SKM-1 (cell line): ENCODE data around the gene GATA1.
A peak's percentile ranks its signal among the peaks of the same experiment; 100 is the strongest.
"Not testable (repeated sequence)": the region's sequence is repeated elsewhere in the genome, so short reads cannot be mapped to it uniquely, and the experiment has no call there.

Source experiments
- DNase-seq: peaks from one replicate; lab custom pipeline; 2025; ENCODE audit not compliant: unreplicated experiment; lab: John Stamatoyannopoulos, UW

Gene GATA1

DNA sequence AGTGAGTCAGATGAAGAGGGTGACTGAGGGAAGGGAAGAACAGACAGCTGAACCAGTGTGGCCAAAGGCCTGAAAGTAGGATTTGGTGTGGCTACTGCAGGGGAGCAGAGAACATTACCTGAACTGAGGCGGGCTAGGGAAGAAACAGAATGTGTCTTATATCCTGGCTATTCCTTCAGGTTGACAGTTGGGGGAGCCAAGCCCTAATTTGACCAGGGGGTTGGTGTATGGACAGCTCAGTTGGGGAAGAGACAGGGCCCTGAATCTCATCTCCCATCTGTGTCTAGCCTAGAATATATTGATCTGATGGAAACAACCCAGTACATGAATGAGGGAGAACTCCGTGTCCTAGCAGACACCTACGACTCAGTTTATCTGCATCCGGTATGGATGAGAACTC, 19.7 kb downstream of the GATA1 start:
- DNase-seq = no peak

DNA sequence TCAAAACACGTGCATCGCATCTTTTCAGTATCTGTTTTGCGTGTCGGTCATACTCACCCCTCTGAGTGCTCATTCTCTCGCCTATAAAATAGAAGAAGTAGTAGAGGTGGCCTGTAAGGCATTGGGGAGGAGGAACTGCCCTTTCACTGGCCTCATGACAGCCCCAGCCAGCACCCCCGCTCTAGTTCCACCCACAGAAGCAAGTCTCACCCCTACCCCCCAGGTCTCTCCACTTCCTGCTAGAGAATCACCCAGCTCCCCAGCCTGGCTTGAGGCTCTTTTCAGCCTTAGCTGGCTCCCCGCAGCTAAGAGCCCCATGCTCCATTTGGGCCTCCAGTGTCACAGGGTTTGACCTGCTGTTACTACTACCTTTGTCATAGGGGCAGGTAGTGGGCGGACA, 27.3 kb downstream of the GATA1 start:
- DNase-seq = peak; percentile 28

DNA sequence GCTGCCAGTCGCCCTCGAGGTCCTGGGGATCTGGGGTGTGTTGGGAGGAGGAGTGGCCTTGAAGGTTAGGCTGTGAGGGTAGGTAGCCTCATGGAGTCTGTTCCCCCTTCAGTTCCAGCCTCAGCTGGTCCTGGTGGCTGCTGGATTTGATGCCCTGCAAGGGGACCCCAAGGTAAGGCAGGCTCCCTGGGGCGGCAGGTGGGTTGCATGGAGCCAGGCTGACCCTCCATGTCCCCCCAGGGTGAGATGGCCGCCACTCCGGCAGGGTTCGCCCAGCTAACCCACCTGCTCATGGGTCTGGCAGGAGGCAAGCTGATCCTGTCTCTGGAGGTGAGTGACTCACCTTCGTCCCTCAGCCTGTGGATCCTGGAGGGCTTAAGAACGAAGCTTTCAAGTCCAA, 28.3 kb downstream of the GATA1 start:
- no peak for DNase-seq

DNA sequence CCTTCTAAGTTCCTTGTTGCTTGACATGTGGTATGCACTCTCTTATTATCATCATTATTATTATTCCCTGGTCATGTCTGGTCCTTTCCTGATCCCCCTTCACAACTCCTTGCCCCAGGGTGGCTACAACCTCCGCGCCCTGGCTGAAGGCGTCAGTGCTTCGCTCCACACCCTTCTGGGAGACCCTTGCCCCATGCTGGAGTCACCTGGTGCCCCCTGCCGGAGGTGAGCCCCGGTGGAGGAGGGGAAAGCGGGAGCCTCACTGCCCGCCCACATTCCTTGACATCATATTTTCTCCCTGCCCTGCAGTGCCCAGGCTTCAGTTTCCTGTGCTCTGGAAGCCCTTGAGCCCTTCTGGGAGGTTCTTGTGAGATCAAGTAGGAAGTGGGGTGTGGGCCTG, 28.9 kb downstream of the GATA1 start:
- DNase-seq = no peak

DNA sequence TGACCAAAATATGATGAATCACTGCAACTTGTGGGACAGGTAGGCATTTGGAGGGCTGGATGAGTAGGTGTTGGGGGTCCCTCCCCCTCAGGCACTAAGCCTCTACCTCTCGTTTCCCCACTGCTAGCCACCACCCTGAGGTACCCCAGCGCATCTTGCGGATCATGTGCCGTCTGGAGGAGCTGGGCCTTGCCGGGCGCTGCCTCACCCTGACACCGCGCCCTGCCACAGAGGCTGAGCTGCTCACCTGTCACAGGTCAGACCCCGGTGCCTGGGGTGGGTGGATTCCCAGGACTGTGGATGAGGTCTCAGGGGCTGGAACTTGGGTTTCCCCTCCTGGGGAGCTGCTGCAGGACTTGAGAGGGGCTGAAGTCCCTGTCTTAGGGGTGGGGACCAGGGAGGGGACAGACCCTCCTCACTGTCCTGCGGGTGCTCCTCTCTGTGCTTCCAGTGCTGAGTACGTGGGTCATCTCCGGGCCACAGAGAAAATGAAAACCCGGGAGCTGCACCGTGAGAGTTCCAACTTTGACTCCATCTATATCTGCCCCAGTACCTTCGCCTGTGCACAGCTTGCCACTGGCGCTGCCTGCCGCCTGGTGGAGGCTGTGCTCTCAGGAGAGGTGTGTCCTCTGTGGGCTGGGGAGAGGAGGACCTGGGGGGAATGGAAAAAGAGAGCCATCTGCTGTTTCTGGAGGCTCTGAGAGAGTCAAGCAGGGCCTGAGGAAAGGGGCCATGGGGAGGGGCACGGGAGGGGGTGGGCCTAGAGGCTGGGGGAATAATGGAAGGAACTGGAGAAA, 29.8 kb downstream of the GATA1 start:
- no peak for DNase-seq

DNA sequence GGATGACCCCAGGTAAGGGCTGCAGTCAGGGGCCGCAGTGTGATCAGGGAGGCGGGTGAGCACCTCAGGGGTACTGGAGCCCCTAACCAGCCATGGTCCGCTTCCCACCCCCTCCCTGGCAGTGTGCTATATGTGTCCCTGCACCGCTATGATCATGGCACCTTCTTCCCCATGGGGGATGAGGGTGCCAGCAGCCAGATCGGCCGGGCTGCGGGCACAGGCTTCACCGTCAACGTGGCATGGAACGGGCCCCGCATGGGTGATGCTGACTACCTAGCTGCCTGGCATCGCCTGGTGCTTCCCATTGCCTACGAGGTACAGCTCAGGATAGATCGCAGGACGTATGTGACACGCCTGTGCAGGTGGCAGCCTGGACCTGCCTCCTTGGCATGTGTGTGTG, 31.7 kb downstream of the GATA1 start:
- DNase-seq = no peak

DNA sequence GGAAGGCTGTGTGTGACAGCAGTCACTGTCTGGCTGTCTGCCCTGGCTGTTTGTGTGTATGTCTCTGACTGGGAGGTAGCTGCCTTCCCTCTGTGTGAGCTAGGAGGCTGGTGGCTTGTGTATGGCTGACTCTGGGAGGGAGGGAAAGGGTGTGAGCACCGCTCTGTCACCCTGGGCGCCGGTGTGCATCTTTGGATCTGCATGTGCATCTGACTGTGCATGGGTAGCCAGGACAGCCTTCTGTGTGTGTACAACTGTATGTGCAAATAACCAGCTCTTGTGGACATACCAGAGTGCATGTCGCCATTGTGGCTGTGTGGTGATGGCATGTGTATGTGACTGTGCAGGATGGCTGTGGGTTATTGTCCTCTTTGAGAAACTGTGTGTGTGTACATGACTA, 32.5 kb downstream of the GATA1 start:
- no peak for DNase-seq

DNA sequence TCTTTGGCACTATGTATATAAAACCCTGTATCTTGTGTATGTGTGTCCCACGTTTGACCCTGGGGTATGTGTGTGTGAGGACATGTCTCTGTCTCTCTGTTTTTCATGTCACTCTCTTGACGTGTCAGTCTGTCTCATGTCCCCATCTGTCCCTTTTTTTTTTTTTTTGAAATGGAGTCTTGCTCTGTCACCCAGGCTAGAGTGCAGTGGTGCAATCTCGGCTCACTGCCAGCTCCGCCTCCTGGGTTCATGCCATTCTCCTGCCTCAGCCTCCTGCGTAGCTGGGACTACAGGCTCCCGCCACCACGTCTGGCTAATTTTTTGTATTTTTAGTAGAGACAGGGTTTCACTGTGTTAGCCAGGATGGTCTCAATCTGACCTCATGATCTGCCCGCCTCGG, 33.0 kb downstream of the GATA1 start:
- DNase-seq = not testable (repeated sequence)

DNA sequence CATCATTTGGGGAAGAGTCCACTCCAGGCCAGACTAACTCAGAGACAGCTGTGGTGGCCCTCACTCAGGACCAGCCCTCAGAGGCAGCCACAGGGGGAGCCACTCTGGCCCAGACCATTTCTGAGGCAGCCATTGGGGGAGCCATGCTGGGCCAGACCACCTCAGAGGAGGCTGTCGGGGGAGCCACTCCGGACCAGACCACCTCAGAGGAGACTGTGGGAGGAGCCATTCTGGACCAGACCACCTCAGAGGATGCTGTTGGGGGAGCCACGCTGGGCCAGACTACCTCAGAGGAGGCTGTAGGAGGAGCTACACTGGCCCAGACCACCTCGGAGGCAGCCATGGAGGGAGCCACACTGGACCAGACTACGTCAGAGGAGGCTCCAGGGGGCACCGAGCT, 36.7 kb downstream of the GATA1 start:
- no peak for DNase-seq

DNA sequence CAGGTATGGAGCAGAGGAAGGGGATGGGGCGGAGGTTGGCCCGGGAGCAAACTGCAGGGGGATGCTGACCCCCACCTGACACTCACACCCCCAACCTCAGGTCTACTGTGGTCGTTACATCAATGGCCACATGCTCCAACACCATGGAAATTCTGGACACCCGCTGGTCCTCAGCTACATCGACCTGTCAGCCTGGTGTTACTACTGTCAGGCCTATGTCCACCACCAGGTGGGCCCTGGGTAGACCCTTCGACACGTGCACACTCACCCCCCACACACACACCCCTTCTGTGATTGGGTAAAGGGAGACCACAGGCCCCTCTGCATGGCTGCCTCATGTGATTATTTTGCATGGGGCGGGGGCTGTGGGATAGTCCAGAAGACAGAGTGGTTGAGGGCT, 37.7 kb downstream of the GATA1 start:
- DNase-seq = no peak

DNA sequence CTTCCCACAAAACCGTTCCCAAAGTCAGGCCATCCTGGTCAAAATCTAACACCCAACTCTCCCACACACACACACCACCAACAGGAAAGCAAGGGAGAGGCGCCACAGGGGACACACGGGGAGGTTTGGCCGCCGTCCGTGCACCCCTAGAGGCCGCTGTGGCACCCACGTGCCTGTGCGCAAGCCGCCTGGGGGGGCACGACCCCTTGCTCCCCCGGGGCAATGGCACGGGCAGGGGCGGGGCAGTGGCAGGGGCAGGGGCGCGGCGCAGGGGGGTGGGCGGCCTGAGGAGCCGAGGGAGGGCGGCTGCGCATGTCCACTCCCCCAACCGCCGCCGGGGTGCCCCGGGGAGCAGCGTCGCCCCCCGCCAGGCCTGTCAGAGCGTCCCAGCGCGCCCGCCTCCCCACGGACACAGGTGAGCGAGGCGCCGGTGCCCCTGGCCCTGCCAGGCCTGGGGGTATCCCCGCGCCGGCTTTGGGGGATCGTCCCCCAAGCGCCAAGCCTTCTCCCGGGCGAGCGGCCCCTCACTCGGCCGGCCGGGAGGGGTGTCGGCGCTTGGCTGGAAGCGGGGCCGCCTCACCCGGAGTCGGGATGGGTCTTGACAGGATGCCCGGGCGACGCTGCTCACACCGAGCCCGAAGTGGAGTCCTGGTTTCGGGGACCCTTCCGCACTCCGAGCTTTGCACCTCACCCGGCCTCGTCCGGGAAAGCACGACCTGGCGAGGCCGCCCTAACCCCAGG, 39.9 kb downstream of the GATA1 start, which contains the start of gene ERAS:
Gene ERAS, plus strand, starts transcription at position 379 of the 741 bp plus-strand sequence. CDS start 2,611 bp downstream, outside the sequence.
- no peak for DNase-seq

DNA sequence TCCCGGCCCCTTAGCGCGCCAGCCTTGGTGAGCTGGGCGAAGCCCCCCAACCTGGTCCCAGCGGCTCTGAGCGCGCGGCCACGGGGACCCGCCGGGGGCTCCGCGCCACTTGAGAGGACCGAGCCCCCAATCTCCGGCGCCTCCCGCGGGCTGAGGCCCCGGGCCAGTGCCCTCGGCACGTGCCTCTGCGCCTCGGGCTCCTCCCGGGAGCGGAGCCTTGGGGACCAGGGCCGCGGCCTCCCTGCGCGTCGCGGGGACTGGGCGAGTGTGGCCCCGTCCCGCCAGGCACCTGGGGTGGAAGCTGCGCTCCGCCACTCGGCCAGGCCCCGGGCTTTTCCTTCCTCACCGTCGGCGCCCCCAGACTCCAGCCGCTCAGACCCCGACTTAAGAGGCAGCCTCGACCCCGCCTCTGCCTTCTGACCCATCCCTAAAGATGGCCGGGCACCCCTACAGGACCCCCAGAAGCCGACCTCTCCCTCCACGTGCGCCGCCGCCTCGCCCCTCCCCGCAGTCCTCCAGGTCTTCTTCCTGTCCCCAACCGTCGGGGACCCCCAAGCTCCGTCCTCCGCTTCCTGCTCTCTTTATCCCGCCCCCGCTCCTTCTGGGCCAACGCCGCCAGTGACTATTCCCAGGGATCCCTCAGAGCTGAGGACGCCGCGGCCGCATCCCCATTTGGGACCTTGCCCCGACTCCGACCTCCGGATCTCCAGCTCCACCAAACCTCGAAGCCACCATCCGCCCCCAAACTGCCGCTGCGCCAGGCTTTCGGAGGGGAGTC, 40.7 kb downstream of the GATA1 start:
- DNase-seq = no peak

DNA sequence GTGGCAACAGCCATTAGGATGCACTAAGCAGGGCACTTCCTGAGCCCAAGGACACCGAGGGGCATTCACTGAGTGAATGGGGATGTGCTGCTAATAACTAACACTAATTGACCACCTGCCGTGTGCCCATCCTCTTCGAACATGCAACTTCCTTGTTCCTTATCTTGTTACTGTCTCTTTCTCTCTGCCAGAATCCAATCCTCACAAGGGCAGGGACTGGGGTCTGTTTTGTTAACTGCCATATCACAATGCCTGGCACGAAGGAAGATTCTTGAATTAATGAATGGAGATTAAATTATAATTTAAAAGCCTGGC, 41.2 kb downstream of the GATA1 start:
- DNase-seq = no peak

DNA sequence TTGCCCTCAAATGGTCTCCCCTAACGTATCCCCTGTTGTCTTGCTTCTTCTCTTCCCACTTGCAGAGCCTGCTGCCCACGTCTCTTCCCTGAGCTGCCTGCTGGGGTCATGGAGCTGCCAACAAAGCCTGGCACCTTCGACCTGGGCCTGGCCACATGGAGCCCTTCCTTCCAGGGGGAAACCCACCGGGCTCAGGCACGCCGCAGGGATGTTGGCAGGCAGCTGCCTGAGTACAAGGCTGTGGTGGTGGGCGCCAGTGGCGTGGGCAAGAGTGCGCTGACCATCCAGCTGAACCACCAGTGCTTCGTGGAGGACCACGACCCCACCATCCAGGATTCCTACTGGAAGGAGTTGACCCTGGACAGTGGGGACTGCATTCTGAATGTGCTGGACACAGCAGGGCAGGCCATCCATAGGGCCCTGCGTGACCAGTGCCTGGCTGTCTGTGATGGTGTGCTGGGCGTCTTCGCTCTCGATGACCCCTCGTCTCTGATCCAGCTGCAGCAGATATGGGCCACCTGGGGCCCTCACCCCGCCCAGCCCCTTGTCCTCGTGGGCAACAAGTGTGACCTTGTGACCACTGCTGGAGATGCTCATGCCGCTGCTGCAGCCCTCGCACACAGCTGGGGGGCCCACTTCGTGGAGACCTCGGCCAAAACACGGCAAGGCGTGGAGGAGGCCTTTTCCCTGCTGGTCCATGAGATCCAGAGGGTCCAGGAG, 42.8 kb downstream of the GATA1 start:
- DNase-seq = no peak

DNA sequence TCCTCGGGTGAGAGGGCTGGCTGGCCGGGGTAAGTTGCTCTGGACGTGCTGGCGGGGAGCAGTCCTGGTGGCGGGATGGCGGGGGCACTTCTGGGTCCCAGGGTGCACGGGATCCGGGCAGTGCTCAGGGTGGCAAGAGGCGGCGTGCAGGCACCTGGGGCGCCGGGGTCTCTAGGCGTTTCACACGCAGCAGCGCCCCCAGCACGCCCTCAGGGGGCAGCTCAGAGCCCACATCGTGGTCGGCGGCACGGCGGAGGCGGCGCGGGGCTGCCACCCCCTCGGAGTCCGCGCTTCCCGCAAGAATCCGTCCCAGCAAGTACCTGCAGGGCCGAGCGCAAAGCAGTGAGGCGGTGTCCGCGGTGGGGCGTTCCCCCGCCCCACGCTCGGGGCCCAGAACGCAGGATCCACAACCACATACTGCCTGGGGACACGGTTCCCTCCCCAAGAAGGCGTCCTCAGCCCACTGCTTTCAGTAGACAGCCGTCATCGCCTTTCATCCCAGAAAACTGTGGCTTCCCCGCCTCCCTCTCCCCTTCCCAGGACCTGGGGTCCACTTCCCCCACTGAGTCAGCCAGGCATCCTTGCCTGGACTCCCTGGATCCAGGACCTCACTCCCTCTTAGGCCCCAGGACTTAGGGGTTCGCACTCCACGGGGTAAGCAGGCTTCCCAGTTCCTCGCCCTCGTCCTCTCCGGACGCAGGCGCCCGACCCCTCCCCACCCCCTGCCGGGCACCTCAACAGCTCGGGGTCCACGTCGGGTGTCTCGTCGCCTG, 44.9 kb downstream of the GATA1 start:
- DNase-seq = no peak

DNA sequence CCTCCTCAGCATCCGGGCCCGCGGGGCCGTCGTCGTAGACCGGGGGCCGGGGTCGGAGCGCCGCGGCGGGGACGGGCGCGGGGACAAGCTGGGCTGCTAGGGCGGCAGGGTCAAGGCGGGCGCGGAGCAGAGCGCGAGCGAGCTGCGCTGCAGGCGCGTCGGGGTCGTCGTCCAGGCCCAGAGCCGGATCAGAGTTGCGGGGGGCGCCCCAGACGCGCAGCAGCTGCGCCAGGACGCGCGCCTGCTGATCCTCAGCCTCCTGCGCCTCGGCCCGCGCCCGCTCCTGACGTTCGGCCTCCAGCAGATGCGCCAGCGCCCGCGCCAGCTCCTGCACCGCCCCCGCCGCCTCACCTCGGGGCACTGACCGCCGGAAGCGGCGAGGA, 45.5 kb downstream of the GATA1 start:
- DNase-seq = no peak

DNA sequence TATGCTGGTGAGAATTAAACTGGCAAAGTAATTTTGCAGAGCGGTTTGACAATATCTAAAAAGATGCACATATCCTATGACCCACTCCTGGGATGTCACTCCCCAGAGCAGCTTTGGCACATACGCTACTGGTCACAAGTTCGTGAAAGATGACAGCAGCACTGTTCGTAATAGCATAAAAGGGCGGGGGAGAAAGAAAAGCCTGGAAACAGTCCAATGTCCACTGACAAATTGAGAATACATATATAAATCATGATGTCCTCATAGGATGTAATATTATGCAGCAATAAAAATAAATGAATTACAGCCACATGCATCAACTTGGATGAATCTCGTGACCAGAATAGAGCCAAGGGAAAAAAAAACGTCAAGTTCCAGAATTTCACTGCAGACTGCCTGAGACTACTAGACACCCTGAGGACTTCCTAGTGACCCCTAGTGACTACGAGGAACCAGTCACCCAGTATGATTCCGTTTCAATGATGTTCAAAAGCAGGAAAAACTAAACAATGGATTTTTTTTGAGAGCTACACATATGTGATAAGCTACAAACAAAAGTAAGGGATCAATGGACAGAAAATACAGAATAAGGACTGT, 47.2 kb downstream of the GATA1 start:
- peak; percentile 10 for DNase-seq

DNA sequence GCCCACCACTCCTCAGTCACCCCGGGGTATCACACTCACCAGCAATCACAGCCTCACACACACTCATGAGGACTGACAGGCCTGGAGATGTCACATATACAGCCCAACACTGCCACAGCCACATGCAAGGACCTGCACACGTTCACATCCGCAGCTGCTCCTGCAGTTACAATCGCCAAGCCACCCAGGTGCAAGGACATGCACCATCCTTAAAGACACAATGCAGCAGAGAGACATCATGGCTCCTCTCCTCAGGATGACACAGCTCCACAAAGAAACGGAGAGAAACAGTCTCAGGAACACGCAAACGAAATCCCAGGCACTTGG, 48.0 kb downstream of the GATA1 start:
- no peak for DNase-seq

DNA sequence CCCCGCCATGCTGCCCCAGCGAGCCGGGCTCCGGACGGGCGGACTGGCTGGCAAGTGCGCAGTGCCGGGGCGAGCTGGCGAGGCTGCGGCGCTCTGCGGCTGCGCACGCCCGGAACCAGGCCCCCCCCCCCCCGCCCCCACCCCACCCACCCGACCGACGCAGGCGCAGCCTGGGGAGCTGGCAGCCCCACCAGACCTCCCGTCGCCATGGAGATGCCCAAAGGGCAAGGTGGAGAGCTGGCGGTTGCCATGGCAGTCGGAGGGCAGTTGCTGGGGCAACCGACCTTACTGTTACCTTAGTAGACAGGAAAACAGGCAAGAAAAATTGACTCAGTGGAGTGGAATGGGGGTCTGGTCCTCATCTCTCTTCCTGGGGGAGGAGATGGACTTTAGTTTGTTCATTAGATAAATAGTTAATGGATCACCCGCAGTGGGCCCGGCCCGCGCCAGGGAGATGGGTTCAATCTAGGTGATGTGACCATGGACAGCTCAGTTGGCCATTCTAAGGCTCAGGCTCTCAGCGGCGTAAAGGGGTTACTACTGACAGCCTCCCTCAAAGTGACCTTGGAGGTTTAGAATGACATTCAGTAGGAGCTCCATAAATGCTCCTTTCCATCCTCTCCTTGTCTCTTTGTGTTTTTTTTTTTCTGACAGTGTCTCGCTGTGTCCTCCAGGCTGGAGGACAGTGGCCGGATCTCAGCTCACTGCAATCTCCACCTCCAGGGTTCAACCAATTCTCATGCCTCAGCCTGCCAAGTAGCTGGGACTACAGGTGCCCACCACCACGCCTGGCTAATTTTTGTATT, 49.3 kb downstream of the GATA1 start, which contains the start of gene PCSK1N:
Gene PCSK1N, minus strand, starts transcription at position 87 of the 806 bp plus-strand sequence. Its CDS starts 78 bp downstream, at position 9.
- DNase-seq = no peak
